GM21786 (cell line): Measurements from ENCODE around the gene SNRPD1.
"Not testable (repeated sequence)": the region's sequence is repeated elsewhere in the genome, so short reads cannot be mapped to it uniquely, and the experiment has no call there.

Experiments used
- ATAC-seq: cut with Tn5 transposase; IDR thresholded peaks from one replicate; pipeline ENCODE4 v1.9.1; 2021; ENCODE audit not compliant: unreplicated experiment

Gene SNRPD1

DNA sequence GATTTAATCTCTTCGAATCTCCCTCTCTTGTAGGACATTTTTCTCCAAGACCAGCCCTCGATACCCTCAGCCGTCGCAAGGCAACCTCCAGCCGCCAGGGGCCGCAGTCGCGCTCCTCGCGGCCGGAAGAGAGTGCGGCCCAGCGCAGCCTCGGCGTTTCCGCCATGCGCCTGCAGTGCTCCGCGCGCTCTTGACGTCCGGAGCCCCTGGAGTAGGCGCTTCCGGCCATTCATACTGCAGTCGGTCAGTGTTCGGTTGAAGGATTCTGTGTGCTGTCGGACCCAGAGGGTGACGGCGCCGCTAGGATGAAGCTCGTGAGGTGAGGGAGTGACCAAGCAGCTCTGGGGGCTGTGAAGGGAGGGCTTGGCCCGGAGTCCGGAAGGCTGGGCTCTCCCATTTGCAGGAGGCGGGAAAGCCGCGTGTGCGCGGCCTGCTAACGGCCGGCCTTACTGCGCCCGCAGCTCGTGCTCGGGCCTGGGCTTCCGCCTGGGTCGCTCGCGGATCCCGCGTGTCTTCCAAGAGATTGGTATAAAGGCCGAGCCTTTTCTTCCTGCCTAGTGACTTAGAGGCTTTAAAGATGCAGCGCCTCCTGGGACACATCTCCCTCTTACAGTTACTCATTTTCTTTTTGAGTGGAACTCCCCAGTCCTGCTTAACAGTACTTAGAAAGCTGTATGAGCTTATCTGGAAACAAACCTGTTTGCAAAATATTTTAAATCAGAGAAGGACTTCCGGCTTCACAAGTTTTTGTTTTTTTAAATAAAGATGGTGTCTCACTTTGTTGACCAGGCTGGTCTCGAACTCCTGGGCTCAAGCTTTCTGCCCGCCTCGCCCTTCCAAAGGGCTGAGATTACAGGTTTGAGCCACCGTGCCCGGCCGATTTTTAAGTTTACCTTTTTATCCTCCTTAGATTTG, at the start of gene SNRPD1:
Gene SNRPD1, plus strand, starts transcription at position 190 of the 915 bp plus-strand sequence. Its CDS starts 116 bp downstream, at position 306.
- ATAC-seq, result peak; percentile 97

- ATAC-seq, result no peak
Measured at GRCh38 chr18:21571772-21572171, 40.3 kb upstream of the SNRPD1 start.

DNA sequence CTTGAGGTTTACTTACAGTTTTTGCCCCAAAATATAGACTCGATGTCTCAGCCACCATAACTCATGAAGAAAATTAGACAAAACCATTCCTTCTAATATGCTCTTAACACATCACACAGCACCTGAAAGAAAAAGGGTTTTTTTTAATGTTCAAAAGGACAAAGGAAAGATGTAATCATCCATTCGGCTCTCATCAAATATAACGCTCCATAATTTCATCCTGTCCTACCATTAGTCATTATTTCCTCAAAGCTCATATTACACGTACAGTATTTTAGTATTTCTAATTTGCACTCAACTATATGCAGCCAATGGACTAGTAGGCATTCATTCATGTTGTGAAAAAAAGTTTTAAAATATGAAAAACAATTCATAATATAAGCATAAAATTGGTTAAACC, 36.5 kb upstream of the SNRPD1 start:
- ATAC-seq, result no peak

GRCh38 chr18:21584391-21584790, 27.7 kb upstream of the SNRPD1 start:
- no peak for ATAC-seq

- not testable (repeated sequence) for ATAC-seq
Measured at GRCh38 chr18:21592361-21592760, 19.8 kb upstream of the SNRPD1 start.

DNA sequence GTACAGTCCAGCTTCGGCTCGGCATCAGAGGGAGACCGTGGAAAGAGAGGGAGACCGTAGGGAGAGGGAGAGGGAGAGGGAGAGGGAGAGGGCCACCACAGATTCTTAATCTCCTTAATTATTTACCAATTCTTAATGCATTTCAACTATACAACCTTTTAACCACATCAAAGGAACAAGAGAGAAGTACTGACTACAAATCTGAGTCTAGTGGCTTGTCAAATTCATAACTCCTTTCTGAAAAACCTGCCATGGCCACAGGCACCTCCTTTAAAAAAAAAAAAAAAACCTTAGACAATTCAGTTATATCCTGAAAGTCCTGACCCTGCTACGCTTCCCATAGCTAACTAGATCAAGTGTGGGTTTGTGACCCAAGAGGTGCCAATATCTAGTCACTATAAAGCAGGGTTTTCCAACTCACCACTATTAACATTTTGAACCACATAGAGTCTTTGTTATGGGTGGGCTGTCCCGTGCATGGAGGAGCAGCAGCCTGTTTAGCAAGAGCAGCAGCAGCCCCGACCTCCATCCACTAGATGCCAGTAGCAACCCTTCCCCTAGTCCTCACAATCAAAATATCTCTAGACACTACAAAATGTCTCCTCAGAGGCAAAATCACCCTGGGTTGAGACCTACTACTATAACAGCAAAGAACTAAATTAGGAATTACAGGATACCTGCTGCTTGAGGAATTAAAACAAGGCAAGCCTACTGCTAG, 18.4 kb upstream of the SNRPD1 start:
- no peak for ATAC-seq

DNA sequence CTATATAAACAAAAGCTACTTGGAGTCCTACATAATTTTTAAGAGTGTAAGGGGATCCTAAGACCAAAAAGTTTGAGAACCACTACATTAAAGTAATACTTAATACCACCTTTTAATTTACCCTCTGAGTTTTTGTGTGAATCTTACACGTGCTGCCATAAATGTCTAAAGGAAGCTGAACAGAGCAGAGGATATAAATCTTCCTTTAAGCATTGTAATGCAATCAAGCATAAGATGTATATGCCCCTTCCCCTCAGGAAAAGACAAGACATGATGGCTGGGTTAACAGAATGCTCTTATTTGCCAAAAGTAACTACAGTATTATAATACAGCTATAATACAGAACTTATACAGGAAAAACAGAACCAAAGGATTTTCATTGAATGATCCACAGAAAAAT, 14.5 kb upstream of the SNRPD1 start:
- ATAC-seq, result no peak

- ATAC-seq, result no peak
Measured at GRCh38 chr18:21598726-21599584, 13.2 kb upstream of the SNRPD1 start.

DNA sequence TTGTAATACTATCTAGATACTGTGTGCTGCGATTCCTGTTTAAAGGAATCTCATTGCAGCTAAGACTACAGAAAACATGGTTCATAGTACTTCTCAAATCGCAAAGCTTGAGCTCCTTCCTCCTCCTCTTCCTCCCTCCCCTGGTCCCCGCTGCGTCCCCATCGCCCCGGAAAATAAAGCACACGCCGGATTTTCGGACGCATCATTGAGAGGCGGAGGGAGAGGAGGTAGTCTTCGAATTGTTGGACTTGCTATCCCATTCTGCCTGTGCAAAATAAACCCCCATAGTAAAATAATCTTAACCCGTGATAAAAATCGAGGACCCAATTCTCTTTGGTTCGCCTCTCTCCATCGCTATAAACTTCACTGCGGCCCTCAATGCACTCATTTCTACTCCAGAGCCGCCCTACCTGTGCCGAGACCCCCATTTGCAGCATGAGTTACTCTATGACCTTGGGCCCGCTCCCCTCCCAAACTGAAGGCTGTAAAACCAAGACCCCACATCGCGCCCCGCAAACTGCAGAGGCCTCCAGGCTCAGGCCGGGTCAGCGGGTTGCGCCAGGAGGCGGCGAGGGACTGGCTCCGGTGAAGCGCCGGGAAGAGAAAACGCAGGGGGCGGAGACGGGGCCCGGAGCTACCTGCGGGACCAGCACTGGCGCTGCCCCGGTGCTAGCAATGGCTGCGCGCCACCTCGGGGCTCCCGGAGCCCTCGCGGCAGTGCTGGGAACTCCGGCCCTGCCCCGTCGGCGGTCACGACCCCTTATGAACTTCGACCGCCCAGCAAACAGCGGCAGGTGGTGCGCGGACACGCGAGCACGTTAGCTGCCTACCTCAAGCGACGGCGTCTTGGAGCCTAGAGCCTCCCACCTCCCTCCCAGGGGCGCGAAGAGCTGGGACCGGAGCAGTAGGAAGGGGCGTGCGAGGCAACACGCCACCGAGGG, 12.3 kb upstream of the SNRPD1 start:
- ATAC-seq, result peak; percentile 35

- peak; percentile 77 for ATAC-seq
Measured at GRCh38 chr18:21600526-21601410, 11.3 kb upstream of the SNRPD1 start, which contains the start of gene ESCO1. Gene ESCO1, minus strand, starts transcription at chr18:21600704. Its CDS starts 25,861 bp downstream, at chr18:21574843.

GRCh38 chr18:21602299-21602587, 9.9 kb upstream of the SNRPD1 start:
- ATAC-seq, result no peak

GRCh38 chr18:21604671-21605070, 7.4 kb upstream of the SNRPD1 start:
- no peak for ATAC-seq

DNA sequence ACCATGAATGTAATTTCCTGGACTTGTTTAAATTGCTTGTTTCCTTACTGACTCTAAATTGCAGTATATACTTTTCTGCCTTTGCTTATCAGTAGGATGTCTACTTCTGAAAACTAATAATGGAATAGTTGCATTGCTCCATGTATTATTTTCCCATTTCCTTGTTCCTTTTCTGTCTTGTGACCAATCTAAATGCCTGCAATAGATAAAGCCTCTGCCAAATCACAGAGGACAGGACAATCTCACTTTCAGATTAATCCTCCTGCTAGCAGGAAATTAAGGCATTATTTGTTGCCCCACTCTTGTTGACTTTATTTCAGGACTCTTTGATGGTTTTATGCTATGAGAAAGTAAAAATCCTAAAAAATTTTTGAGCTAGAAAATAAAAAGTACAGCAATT, 6.9 kb upstream of the SNRPD1 start:
- ATAC-seq, result no peak

DNA sequence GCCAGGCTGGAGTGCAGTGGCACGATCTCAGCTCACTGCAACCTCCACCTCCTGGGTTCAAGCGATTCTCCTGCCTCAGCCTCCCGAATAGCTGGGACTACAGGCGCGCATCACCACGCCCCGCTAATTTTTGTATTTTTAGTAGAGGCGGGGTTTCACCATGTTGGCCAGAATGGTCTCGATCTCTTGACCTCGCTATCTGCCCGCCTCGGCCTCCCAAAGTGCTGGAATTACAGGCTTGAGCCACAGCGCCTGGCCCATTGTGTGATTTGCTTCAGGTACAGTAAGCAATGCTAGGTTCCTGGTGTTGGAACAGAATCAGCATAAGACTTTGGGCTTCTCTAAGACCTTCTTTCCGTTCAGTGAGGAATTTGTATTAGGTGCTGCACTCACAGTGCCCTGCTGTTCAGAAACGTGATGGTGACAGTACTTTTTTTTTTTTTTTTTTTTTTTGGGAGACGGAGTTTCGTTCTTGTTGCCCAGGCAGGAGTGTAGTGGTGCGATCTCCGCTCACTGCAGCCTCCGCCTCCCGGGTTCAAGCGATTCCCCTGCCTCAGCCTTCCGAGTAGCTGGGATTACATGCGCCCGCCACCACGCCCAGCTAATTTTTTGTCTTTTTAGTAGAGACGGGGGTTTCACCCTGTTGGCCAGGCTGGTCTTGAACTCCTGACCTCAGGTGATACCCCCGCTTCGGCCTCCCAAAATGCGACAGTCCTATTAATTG, 551 bp upstream of the SNRPD1 start:
- not testable (repeated sequence) for ATAC-seq

DNA sequence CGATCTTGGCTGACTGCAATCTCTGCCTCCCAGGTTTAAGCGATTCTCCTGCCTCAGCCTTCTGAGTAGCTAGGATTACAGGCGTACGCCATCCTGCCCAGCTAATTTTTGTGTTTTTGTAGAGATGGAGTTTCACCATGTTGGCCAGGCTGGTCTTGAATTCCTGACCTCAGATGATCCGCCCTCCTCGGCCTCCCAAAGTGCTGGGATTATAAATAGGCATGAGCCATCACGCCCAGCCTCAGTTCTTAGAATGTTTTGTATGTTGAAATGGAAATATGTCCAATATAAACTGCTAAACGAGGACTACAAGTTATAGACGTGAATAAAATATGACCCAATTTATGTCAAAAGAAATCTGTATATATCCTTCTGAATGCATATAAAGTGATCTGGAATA, 9.5 kb downstream of the SNRPD1 start:
- not testable (repeated sequence) for ATAC-seq

DNA sequence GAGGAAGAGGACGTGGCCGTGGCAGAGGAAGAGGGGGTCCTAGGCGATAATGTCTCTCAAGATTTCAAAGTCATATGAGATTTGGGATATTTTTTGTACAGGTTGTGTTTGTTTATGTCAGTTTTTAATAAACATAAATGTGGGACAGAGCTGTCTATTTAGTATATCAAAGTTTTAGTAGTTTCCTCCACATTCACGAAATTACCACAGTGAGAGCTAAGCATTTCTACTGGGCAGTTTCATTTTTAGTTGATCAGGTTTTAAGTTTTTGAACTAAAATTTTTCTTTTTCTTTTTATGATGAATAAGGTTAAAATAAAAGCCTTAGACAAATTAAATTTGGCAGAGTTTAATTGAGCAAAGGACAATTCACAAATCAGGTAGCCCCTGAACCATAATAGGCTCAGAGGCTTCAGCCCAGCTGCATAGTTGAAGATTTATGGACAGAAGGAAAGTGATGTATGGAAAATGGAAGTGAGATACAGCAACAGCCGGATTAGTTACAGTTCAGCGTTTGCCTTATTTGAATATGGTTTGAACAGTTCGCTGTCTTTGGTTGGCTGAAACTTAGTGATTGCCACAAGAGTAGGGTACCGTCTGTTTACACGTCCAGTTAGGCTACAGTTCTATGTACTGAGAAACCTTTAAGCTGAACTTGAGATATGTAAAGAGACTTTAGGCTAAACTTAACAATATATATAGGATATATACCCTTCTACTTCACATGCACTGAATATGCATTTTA, 17.1 kb downstream of the SNRPD1 start:
- ATAC-seq, result peak; percentile 93

- no peak for ATAC-seq
Measured at GRCh38 chr18:21632393-21632792, 20.3 kb downstream of the SNRPD1 start.
